SIG-M5 (cell line): ENCODE measurements around the gene NT5E.
"Not testable (repeated sequence)": the region's sequence is repeated elsewhere in the genome, so short reads cannot be mapped to it uniquely, and the experiment has no call there.

Source experiments
- DNase-seq: peaks from one replicate; lab custom pipeline; 2025; lab: John Stamatoyannopoulos, UW

NT5E gene

DNA sequence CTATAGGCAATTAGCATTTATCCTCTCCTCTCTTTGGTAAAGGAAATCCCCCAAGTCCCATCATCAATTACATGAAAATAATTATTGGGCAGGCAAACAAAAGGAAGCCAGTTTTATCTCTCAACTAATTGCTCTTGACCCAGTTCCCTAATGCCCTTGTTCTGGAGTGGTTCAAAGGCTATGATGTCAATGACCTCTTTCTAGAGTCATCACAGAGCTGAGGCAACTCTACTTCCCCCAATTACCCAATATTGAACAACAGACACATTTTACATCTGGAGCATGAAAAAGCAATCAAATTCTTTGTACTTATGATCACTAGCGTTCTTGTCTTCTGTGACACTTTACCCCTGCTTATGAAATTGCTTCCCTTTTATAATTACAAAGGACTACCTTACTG lies 43.5 kb downstream of the NT5E start:
- no peak for DNase-seq

GRCh38 chr6:85494547-85495536 lies 45.0 kb downstream of the NT5E start:
- no peak for DNase-seq

- no peak for DNase-seq
Observed at GRCh38 chr6:85496009-85496579, 46.2 kb downstream of the NT5E start.

DNA sequence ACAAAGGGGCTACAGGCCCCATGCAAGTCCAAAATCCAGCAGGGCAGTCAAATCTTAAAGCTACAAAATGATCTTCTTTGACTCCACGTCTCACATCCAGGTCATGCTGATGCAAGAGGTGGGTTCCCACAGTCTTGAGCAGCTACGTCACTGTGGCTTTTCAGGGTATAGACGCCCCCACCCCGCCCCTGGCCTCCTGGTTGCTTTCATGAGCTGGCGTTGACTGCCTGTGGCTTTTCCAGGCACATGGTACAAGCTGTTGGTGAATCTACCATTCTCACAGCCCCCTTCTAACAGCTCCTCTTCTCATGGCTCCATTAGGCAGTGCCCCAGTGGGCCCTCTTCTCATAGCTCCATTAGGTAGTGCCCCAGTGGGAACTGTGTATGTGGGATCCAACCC lies 47.0 kb downstream of the NT5E start:
- no peak for DNase-seq

DNA sequence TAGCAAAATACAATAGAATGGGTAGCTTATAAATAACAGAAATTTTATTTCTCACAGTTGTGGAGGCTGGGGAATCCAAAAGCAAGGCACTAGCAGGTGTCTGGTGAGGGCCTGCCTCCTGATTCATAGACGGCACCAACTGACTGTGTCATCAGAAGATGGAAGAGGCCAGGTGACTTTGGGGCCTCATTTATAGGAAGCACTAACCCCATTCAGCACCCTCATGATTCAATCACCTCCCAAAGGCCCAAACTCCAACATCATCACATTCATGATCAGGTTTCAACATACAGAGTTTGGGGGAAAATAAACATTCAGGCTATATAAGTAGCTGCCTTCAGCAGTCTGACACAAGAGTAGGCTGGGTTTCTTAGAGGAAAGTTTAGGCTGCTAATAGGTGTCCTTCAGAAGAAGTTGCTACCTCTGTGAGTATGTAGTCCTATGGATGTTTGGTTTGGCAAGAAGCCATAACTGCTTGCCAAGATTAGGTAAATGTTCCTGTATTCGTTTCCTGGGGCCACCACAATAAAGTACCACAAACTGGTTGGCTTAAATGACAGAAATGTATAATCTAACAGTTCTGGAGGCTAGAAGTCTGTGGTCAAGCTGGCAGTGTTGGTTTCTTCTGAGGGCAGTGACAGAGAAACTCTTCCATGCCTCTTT lies 48.8 kb downstream of the NT5E start:
- DNase-seq: no peak

DNA sequence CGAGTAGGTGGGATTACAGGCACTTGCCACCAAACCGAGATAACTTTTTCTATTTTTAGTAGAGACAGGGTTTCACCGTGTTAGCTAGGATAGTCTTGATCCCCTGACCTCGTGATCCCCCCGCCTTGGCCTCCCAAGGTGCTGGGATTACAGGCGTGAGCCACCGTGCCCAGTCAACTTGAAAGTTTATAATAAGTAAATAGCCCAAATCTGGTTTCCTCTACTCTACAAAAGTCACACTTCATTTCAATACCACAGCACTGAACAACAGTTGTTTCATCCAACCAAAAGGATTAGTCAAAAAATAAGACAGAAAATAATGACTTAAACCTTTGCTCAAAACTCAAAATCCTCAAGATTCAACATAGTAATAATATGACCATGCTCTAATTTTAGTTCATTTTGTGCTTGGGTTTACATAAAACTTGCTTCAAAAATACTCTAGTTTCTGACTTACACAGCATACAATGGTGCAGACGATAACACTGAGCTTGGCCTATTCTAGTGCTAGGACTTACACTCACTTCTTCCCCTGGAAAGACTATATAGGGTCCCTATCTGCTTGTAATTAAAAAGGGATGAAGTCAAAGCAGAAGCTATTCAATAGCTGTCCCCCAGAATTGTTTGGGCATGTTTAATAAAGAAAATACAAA lies 56.7 kb downstream of the NT5E start:
- no peak for DNase-seq

DNA sequence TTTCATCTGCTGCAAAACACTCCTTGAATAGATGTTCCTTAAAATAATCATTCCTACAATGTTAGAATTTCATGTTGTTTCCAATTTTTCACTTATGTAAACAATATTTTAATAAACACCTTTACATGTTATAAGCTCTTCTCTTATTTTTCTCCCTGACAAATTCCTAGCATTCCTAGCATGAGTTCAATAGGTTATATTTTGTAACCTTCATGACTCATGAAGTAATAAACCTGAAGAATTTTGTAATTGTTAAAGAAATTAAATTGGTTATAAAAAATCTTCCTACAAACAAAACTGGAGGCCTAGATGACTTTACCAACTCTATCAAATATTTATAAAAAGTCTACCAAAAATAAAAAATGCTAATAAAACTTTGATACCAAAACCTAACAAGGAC lies 66.3 kb downstream of the NT5E start:
- no peak for DNase-seq

GRCh38 chr6:85524281-85524680 lies 74.4 kb downstream of the NT5E start:
- DNase-seq: not testable (repeated sequence)

DNA sequence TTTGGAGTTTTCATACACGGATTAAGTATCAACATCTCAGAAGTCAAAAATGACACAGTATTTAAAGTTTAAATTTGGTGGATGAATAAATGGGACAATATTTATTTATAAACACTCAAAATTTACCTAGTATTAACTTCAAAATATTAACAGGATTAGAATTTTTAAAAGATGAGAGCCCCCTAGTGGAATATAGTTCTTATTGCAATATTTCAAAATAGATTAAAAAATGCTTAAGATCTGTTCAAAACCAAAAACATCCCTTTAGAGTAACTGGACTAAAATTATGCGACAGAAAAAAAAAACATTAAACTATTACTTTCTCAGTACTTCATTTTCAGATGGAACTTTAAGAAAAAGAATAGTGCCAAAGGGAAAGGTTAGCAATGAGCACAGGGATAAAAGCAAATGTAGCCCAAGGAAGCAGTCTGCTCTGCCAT lies 87.2 kb downstream of the NT5E start:
- DNase-seq: no peak

GRCh38 chr6:85544776-85545175 lies 94.9 kb downstream of the NT5E start:
- no peak for DNase-seq
